Activated CD4-positive, alpha-beta T cell treated with anti-CD3 and anti-CD28 coated beads for 4 hours (primary cell): Measurements from ENCODE around the gene JPH3.
"Not testable (repeated sequence)": the region's sequence is repeated elsewhere in the genome, so short reads cannot be mapped to it uniquely, and the experiment has no call there.

Experiments used
- DNase-seq, 2 donors: peaks; one replicate each; pipeline ENCODE4 v3.0.0-alpha.2; 2020

JPH3 gene

GRCh38 chr16:87722590-87723225, 120.4 kb downstream of the JPH3 start:
- DNase-seq, result no peak

GRCh38 chr16:87723226-87723623, 120.9 kb downstream of the JPH3 start:
- DNase-seq, result no peak

- no peak for DNase-seq
Measured at GRCh38 chr16:87724490-87725291, 122.4 kb downstream of the JPH3 start.

DNA sequence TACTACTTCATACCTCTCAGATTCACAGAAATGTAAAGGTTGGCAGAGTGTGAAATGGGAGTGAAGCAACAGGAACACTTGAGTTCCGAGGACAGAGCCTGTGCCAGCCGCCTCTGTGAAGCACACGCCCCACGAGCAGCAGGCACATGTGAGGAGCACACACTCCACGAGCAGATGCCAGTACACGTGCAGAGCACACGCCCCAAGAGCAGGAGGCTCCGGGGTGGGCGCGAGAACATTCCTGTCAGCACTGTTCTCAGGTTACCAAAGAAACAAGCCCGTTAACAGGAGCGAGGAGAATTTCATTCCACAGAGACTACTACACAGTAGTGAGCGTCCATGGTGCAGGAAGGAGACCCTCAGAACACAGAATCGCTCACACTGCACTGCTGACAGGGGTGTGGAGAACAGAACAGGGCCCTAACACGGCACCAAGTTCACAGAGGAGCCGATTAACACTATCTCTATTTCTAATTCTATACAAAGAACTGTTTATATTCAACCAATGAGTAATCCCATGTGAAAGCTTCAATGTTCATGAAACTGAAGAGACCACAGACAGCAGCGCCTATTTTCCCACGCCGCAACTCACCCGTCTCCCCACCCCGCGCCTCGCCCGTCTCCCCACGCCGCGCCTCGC, 123.4 kb downstream of the JPH3 start:
- DNase-seq, result no peak

- DNase-seq, result not testable (repeated sequence)
Measured at GRCh38 chr16:87726577-87726976, 124.3 kb downstream of the JPH3 start.

- DNase-seq, result no peak
Measured at GRCh38 chr16:87727346-87727745, 125.0 kb downstream of the JPH3 start.

- DNase-seq, result no peak
Measured at GRCh38 chr16:87728026-87728425, 125.7 kb downstream of the JPH3 start.

DNA sequence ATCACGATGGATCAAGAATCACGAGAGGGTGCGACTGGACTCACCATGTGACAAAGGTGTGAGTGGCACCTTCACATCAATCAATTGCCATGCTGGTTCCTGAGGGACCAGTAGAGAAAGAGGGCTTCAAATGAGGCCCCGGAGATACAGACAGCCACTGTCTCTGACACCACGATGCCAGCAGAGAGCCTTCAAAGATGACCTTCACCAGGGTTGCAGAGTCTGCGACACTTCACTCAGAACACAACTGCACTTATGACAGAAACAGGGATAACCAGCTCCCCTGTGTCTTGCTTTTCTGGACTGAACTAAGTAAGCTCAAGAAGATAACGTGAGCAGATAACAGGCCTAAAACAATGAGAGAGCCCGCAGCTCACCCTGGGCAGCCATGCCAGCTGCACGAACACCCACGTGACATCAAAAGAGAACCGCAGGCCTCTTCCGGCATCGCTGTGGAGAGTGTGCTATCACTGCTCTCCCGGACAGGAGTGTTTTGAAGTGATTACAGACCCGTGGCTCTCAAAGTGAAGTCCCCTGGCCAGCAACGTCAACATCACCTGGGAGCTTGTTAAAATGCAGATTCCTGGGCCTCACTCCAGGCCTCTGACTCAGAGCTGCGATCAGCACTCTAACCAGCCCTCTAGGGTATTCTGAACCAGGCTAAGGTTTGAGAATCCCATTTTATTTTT, 127.1 kb downstream of the JPH3 start:
- DNase-seq, result no peak

DNA sequence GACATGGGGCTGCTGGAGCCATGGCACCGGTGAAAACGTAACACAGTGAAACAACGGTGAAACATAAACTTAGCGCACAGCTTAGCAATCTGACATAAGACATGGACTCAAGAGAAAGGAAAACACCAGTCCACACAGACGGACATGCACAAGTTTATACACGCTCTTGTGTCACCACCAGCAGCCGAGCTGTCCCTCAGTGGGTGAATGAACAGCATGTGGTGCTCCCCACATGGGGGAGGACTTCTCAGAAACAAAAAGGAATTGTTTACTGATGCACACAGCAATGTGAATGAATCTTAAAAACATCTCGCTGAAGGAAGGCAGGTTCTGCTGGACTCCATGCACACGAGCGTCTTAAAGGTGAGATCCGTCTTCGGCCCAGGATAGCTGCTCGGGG, 129.3 kb downstream of the JPH3 start:
- DNase-seq, result no peak

DNA sequence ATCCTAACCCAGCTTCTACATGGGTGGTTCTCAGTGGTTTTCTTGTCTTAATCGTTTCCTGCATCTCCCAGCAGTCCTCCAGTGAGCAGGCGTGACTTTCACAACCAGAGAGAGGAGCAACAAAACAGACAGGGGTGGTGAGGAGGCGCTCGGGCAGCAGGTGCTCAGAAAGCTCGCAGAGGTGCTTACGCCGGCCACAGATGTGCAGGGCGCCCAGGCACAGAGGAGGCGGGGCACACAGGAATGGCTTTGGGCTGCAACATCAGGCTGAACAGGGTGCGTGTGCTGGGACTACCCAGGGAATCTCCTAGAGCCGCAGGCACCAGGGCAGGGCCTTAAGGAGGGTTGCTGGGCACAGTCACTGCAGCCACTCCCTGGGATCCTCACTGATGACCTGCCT, 130.9 kb downstream of the JPH3 start:
- DNase-seq, result no peak

DNA sequence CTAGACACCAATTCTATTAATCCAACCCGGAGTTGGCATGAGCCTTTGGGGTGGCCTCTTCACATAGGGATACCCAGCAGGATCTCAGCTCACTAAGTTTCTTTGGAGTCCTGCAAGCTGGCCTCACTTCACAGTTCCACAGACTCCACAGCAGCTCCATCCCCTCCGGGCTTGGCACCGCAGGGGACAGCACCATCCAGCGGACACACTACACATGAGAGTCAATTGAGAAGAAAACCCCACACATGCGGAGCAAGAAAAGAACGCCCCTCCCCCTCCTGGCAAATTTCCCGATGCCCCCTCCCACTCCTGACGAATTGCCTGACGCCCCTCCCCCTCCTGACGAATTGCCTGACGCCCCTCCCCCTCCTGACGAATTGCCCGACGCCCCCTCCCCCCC, 132.3 kb downstream of the JPH3 start:
- DNase-seq, result no peak

DNA sequence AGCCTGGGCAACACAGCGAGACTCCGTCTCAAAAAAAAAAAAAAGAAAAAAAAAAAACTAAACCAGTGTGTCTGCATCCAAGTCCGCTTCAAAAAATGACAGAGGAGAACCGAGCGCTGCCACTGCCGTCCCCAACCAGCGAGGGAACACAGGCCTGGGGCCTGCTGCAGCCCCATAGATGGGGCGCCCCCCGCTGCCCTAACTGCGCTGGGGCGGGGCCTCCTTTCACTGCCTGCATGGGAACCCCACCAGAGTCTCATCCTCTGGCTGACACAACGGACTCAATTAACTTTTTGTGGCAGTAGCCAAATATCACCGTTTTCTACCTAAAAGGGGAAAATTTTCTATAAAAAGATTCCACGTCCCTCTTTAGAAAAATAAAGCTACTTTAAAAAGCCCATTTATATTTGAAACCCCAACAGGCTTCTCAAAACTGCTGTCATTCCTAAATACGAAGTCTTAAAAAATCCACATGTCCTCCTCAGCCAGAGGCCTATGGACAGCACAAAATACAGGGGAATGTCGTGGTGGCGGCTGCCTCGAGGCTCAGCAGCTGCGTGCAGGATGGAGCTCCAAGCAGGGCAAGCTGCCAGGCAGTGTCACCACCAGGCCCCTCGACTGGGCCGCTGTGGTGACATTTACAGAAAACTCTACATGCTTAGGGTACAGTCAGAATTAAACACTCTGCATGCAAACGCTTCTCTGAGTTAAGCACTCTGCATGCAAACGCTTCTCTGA, 133.1 kb downstream of the JPH3 start:
- no peak for DNase-seq

DNA sequence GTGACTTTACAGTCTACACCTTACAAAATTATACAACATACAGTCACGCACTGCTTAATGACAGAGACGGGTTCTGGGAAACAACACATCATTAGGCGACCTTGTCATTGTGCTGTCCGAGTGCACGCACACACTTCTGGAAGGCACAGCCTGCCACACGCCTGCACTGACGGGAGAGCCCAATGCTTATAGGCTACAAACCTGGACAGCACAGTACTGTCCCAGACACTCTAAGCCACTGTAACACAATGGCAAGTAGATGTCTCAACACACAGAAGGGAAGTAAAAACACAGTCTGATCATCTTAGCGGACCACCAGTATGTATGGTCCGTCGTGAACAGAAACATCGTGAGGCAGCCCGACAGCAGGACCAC, 133.7 kb downstream of the JPH3 start:
- no peak for DNase-seq

DNA sequence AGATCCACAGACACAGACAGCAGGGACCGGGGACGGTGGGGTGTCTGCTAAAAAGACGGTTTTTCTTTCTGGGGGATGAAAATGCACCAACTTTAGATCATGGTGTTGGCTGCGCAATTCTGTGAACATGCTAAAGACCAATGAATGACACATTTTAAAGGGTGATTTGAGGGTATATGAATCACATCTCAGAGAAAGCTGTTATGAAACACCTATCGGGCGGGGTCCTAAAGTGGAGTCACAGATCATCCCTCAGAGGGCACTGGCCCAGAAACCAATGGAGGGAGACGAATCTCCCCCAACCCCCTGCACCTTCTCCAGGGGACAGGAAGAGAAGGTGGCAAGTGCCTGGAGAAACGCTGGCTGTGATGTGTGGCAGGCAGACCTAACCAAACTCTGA, 137.5 kb downstream of the JPH3 start:
- DNase-seq, result no peak

- DNase-seq, result no peak
Measured at GRCh38 chr16:87740441-87740840, 138.1 kb downstream of the JPH3 start.

- no peak for DNase-seq
Measured at GRCh38 chr16:87740909-87741424, 138.7 kb downstream of the JPH3 start.

DNA sequence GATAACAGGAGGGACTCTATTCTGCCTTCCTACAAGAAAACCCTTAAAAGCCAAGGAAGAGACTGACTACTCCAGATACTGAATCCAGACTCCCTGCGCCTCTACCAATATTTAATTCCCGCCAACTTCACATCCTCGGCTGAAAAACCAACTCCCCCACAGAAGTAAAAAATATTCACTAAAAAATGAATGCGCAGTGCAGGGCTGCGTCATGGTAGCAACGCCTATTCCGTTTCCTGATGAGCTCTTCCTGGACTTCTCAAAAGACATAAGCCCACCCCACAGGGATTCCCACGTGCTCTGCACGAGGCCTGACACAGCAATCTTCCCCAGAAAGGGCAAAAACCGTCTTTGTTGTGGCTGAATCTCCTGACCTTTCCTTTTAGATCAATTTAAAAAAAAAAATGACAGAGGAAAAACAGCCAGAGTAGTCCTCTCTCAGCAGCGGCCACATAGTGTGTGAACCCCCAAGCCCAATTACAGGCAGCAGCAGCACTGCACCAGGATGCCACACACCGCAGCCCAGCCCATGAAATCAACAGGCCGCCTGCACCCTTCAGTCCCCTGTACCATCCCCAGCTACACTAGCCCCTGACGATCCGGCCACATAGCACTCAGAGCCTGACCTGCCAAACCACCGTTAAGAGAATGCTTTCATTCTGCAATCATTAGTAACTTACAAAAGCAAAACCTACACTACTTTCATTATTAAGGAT, 139.6 kb downstream of the JPH3 start:
- no peak for DNase-seq

DNA sequence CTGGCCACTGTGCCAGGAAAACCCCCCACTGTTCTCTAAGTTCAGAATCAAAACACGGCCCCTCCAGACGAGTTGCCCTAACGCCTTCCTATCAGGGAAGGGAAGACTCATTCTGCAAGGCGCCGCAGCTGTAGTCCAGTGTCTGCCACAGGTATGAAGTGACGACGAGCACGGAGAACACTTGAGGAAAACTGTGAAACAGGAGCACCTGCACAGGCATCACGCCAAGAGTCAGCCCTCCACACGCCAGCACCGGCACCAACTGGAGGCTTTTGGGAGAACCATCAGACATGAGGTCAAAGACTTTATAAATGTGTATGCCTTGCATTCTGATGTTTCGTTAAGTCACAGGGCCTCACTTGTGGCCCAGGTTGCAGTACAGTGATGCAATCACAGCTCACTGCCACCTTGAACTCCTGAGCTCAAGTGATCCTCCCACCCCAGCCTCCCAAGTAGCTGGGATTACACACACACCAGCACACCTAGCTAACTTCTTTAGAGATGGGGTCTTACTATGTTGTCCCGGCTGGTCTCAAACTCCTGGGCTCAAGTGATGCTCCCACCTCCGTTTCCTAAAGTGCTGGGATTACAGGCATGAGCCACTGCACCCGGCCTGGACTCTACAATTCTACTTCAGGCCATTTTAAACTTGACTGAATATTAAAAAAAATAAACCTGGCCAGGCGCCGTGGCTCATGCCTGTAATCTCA, 140.6 kb downstream of the JPH3 start:
- no peak for DNase-seq

GRCh38 chr16:87744750-87745514, 142.6 kb downstream of the JPH3 start:
- DNase-seq, result no peak

- no peak for DNase-seq
Measured at GRCh38 chr16:87746178-87746577, 143.9 kb downstream of the JPH3 start.
